ENCODE results near the gene ACSL1.
A peak's percentile ranks its signal among the peaks of the same experiment; 100 is the strongest.
"Not testable (repeated sequence)": the region's sequence is repeated elsewhere in the genome, so short reads cannot be mapped to it uniquely, and the experiment has no call there.

The ACSL1 gene

DNA sequence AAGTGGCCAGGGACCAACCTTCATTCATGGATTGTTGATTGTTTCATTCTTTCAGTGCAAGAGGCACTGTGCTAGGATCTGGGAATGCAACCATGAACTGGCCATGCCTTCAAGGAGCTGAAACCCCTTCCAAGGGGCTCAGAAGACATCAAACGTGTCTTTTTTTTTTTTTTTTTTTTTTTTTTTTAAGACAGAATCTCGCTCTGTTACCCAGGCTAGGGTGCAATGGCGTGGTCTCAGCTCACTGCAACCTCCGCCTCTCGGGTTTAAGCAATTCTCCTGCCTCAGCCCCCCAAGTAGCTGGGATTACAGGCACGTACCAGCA lies 13.3 kb upstream of the ACSL1 start:
- H3K9ac ChIP-seq (ENCODE audit: low read length); H3K4me3 ChIP-seq (ENCODE audit: low read length); DNase-seq (ENCODE audit: low read depth); H3K4me1 ChIP-seq (ENCODE audit: control insufficient read depth, insufficient read depth, low read length); H3K36me3 ChIP-seq (ENCODE audit: control insufficient read depth, insufficient read depth, low read length, severe bottlenecking); H3K27me3 ChIP-seq (replicated peaks; ENCODE audit: control insufficient read depth, insufficient read depth, low read length); H3K9me3 ChIP-seq (ENCODE audit: control insufficient read depth, low read length): not testable (repeated sequence)

DNA sequence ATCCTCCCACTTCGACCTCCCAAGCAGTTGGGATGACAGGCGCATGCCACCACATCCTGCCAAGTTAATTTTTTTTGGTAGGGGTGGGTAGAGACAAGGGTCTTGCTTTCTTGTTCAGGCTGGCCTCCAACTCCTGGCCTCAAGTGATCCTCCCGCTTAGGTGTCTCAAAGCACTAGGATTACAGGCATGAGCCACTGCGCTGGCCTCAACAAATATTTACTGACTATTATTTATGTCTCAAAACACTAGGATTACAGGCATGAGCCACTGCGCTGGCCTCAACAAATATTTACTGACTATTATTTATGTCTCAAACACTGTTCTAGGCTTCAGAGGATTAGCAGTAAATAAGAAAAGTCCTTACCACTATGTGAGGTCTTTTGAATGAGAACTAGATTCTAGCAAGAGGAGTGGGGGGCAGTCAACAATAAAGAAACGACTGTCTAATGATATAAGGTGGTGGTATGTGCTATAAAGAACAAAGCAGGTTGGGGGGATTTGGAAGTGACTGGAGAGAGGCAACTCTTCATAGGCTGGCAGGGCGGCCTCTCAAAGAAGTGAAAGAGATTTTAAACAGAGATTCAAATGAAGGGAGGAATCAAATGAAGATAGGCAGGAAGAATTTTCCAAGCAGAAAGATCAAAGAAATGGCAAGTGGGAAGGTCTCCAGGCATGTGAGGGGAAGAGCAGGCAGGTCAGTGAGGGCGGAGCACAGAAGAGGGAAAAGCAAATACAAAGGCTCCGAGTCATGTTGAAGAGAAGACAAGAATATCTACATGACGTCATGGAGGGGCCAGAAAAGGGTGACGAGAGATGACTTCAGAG lies 12.7 kb upstream of the ACSL1 start:
- DNase-seq (ENCODE audit: low read depth): no peak

DNA sequence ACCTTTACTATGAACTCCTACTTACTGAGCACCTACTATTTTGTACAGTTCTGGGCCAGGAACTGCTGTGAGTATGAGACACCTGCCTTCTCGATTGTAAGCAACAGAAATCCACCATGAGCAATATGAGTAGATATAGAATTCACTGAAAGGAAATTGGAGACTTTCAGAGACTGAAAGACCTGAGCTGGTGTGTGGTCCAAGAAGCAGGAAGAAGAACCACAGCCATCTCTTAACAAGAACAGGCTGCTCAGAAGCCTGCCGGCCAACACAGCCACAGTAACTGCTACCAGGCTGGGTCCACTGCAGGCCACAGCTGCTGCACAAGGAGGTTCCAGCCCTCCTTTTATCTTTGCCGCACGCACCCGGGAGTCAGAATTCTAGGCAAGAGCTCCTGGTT lies 10.8 kb upstream of the ACSL1 start:
- peaks cover 4% of the 10 kb centered on the region for H3K27me3 ChIP-seq (replicated peaks; ENCODE audit: control insufficient read depth, insufficient read depth, low read length)
- H3K4me3 ChIP-seq (ENCODE audit: low read length): no peak overlapping the region
- H3K4me1 ChIP-seq (ENCODE audit: control insufficient read depth, insufficient read depth, low read length): no peaks in the 10 kb centered on the region
- no peak for DNase-seq (ENCODE audit: low read depth)
- no peak overlapping the region for H3K9ac ChIP-seq (ENCODE audit: low read length)
- H3K36me3 ChIP-seq (ENCODE audit: control insufficient read depth, insufficient read depth, low read length, severe bottlenecking): no peaks in the 10 kb centered on the region
- no peaks in the 10 kb centered on the region for H3K9me3 ChIP-seq (ENCODE audit: control insufficient read depth, low read length)

More for the DNA sequence above, 12.7 kb upstream of the ACSL1 start:
- Histone ChIP-seq H3K27me3 (replicated peaks; ENCODE audit: control insufficient read depth, insufficient read depth, low read length) (peaks cover 4% of the 10 kb centered on the region), H3K36me3 (ENCODE audit: control insufficient read depth, insufficient read depth, low read length, severe bottlenecking) (no peaks in the 10 kb centered on the region), H3K9me3 (ENCODE audit: control insufficient read depth, low read length) (no peaks in the 10 kb centered on the region), H3K4me1 (ENCODE audit: control insufficient read depth, insufficient read depth, low read length) (no peaks in the 10 kb centered on the region), H3K4me3 (ENCODE audit: low read length) (no peak overlapping the region), H3K9ac (ENCODE audit: low read length) (no peak overlapping the region)

DNA sequence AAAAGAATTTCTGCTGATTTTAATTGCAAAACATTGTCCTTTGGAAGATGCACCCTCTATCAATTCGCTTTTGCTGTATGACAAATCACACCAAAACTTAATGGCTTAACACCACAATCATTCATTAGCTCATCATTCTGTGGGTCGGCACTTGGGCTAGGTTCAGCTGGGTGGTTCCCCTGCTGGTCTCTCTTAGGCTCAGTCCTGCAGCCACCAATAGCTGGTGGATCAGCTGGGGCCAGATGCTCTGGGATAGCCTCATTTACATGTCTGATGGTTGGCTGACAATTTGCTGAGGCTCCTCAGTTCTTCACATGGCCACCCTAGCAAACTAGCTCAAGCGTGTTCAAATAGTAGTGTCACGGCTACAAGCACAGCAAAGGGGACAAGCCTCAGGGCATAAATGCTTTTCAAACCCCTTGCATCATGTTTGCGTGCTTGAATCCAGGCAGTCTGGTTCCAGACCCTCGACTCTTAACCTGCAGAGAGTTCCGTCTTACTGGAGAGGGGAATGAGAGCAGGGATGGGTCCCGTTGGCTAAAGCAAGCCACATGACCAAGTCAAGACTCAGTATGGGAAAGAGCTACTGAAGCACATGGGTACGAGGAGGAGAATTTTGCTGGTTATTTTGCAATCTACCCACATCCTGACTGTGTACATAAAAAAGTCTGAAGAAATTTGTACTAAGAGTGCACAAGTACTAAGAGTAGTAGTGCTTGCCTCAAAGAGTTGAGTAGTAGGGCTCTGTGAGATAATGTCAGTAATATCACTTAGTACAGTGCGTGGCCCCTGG lies 7.5 kb upstream of the ACSL1 start:
- no peak for DNase-seq (ENCODE audit: low read depth)
- Histone ChIP-seq H3K4me3 (ENCODE audit: low read length) (no peak overlapping the region), H3K4me1 (ENCODE audit: control insufficient read depth, insufficient read depth, low read length) (no peaks in the 10 kb centered on the region), H3K36me3 (ENCODE audit: control insufficient read depth, insufficient read depth, low read length, severe bottlenecking) (no peaks in the 10 kb centered on the region), H3K9ac (ENCODE audit: low read length) (no peak overlapping the region), H3K27me3 (replicated peaks; ENCODE audit: control insufficient read depth, insufficient read depth, low read length) (peaks cover 4% of the 10 kb centered on the region), H3K9me3 (ENCODE audit: control insufficient read depth, low read length) (no peaks in the 10 kb centered on the region)

DNA sequence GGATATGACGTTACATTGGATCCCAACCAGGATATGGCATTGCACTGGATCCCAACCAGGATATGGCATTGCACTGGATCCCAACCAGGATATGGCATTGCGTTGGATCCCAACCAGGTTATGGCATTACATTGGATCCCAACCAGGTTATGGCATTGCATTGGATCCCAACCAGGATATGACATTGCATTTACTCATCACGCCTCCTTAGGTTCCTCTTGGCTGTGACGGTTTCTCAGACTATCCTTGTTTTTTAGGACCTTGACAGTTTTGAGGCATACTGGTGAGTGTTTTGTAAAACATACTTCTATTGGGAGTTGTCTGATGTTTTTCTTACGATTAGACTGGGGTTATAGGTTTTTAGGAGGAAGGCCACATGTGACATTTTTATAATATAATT lies 5.4 kb upstream of the ACSL1 start:
- peaks cover 8% of the 10 kb centered on the region for H3K4me1 ChIP-seq (ENCODE audit: control insufficient read depth, insufficient read depth, low read length)
- H3K4me3 ChIP-seq (ENCODE audit: low read length): no peak overlapping the region
- DNase-seq (ENCODE audit: low read depth): no peak
- H3K9me3 ChIP-seq (ENCODE audit: control insufficient read depth, low read length): no peaks in the 10 kb centered on the region
- no peak overlapping the region for H3K9ac ChIP-seq (ENCODE audit: low read length)
- peaks cover 4% of the 10 kb centered on the region for H3K27me3 ChIP-seq (replicated peaks; ENCODE audit: control insufficient read depth, insufficient read depth, low read length)
- H3K36me3 ChIP-seq (ENCODE audit: control insufficient read depth, insufficient read depth, low read length, severe bottlenecking): no peaks in the 10 kb centered on the region

DNA sequence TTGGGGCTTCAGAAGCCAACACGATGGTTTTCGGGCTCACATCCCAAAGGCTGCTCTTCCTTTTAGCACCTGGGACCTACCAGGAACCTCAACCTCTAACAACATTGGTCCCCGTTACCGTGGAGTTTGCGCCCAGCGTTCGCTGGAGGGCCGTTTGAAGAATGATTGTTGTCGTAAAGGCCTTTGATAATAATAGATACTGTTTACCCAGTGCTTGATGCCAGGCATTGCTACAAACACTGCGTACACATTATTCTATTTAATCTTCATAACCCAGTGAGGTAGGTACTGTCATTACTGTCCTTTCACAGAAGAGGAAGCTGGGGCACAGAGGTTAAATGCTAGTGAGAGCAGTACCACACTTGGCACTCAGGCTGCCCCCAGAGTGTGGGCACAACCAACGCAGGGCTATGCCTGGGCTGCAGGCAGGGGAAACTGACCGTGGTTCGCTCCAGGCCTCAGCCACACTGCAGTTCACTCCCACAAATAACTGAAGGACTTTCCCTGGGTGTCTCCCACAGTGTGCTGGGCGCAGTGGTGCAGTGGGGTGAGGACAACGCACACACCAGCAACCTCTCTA lies 1.0 kb upstream of the ACSL1 start:
- no peak for DNase-seq (ENCODE audit: low read depth)
- H3K9me3 ChIP-seq (ENCODE audit: control insufficient read depth, low read length): no peaks in the 10 kb centered on the region
- peaks cover 7% of the 10 kb centered on the region for H3K36me3 ChIP-seq (ENCODE audit: control insufficient read depth, insufficient read depth, low read length, severe bottlenecking)
- H3K4me1 ChIP-seq (ENCODE audit: control insufficient read depth, insufficient read depth, low read length): peaks cover 8% of the 10 kb centered on the region
- peak overlapping the region; percentile 88 for H3K9ac ChIP-seq (ENCODE audit: low read length)
- H3K27me3 ChIP-seq (replicated peaks; ENCODE audit: control insufficient read depth, insufficient read depth, low read length): no peaks in the 10 kb centered on the region
- H3K4me3 ChIP-seq (ENCODE audit: low read length): peak overlapping the region; percentile 80

DNA sequence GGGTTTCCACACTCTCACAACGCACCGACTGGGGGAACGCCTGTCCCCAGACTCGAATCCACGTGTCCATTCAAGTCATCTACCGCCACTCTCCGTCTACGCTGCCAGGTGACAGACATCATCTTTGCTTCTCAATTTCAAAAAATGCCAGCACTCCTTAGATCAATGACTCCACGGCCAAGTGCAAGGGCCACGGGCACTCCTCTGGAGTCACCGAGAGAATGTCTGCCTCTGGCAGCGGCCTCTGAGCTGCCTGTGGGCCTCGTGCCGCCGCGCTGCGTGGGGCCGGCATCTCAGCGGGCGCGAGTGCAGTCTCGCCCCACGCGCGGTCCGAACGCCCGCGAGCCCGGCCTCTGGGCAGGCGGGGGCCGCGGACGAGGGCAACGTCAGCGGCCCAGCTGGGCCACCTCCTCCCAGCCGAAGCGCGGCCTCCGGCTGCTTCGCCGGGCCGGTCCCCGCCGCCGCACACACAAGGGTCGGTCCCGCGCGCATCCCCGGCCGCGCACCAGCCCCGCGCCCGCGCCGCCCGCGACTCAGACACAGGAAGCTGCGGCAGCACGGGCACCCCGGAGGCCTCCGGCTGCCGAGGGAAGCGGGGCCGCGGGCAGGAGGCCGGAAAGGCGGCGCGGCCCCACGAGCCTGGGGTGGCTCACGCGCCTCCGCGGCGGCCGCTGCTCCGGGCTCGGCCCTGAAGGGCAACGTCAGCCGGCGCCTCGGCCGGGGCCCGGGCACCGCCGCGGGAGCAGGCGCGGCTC lies 450 bp downstream of the ACSL1 start:
- H3K9ac ChIP-seq (ENCODE audit: low read length): peak overlapping the region; percentile 91
- DNase-seq (ENCODE audit: low read depth): peak; percentile 69

DNA sequence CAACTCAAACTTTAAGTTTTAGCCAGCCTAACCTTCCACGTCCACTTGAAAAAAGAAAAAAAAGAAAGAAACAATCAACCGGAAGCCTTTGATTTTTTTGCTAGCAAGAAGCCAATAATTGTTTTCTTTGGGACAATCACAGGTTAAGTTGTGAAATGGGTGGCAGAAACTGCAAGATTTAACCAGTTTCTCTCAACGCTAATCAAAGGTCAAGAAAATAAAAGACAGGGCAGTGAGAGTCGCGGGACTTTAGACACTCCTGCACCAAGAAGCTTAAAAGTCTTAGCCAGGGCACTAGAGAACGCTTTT lies 1.0 kb downstream of the ACSL1 start:
- Histone ChIP-seq H3K9ac (ENCODE audit: low read length) (peak overlapping the region; percentile 91), H3K4me3 (ENCODE audit: low read length) (peak overlapping the region; percentile 88), H3K27me3 (replicated peaks; ENCODE audit: control insufficient read depth, insufficient read depth, low read length) (no peaks in the 10 kb centered on the region), H3K36me3 (ENCODE audit: control insufficient read depth, insufficient read depth, low read length, severe bottlenecking) (peaks cover 25% of the 10 kb centered on the region), H3K9me3 (ENCODE audit: control insufficient read depth, low read length) (no peaks in the 10 kb centered on the region), H3K4me1 (ENCODE audit: control insufficient read depth, insufficient read depth, low read length) (peaks cover 21% of the 10 kb centered on the region)
- no peak for DNase-seq (ENCODE audit: low read depth)

More for the DNA sequence above, 450 bp downstream of the ACSL1 start:
- Histone ChIP-seq H3K9me3 (ENCODE audit: control insufficient read depth, low read length) (no peaks in the 10 kb centered on the region), H3K36me3 (ENCODE audit: control insufficient read depth, insufficient read depth, low read length, severe bottlenecking) (peaks cover 19% of the 10 kb centered on the region), H3K4me1 (ENCODE audit: control insufficient read depth, insufficient read depth, low read length) (peaks cover 15% of the 10 kb centered on the region), H3K27me3 (replicated peaks; ENCODE audit: control insufficient read depth, insufficient read depth, low read length) (no peaks in the 10 kb centered on the region), H3K4me3 (ENCODE audit: low read length) (peak overlapping the region; percentile 88)

DNA sequence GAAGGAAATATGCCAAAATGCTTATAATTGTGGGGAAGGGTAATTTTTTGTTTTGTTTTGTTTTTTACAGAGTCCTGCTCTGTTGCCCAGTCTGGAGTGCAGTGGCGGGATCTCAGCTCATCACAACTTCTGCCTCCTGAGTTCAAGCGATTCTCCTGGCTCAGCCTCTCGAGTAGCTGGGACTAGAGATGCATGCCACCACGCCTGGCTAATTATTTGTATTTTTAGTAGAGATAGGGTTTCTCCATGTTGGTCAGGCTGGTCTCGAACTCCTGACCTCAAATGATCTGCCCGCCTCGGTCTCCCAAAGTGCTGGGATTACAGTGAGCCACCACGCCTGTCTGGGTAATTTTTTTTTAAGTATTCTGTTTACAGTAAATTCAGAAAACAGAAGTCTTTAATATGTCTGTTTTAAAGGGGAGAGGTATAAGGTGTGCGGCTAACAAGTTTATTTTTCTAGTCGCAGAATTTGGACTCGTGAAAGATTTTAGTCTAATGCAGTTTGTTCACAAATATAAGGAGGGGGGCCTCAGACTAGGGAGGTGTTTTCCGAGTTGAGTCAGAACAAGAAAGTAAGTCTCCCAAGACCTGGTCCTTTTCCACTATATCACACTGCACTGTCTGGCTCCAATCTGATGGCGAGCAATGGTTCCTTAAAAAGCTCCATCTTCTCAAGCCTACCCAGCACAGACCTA lies 1.5 kb downstream of the ACSL1 start:
- Histone ChIP-seq H3K27me3 (replicated peaks; ENCODE audit: control insufficient read depth, insufficient read depth, low read length) (no peaks in the 10 kb centered on the region), H3K36me3 (ENCODE audit: control insufficient read depth, insufficient read depth, low read length, severe bottlenecking) (peaks cover 30% of the 10 kb centered on the region), H3K9ac (ENCODE audit: low read length) (peak overlapping the region; percentile 91), H3K4me3 (ENCODE audit: low read length) (peak overlapping the region; percentile 88), H3K9me3 (ENCODE audit: control insufficient read depth, low read length) (no peaks in the 10 kb centered on the region), H3K4me1 (ENCODE audit: control insufficient read depth, insufficient read depth, low read length) (peaks cover 26% of the 10 kb centered on the region)
- DNase-seq (ENCODE audit: low read depth): no peak

DNA sequence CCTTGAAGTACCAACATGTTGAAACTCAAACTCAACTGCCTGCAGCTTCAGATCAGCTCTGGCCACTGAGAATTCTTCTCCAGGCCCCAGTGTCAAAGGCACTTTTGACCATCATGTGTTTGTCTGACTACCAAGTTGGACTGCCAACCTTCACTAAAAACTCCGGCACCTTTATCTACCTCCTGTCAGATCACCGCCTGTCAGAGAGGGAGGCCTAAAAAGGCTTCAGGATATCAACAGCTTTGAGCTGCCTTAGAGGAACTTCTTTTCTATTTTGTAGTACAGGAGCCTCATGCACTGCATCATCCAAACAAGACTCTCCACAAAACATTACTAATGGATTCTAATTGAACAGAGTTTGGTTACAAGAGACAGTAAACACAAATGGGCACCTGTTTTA lies 2.8 kb downstream of the ACSL1 start:
- Histone ChIP-seq H3K4me3 (ENCODE audit: low read length) (peak overlapping the region; percentile 88), H3K36me3 (ENCODE audit: control insufficient read depth, insufficient read depth, low read length, severe bottlenecking) (peaks cover 37% of the 10 kb centered on the region), H3K4me1 (ENCODE audit: control insufficient read depth, insufficient read depth, low read length) (peaks cover 31% of the 10 kb centered on the region), H3K9me3 (ENCODE audit: control insufficient read depth, low read length) (no peaks in the 10 kb centered on the region), H3K27me3 (replicated peaks; ENCODE audit: control insufficient read depth, insufficient read depth, low read length) (no peaks in the 10 kb centered on the region), H3K9ac (ENCODE audit: low read length) (peak overlapping the region; percentile 91)
- DNase-seq (ENCODE audit: low read depth): no peak
